Measurements from ENCODE around the gene DOCK6. TPM values are rescaled to one million over a fixed set of nuclear protein-coding genes. Genes with fewer than 3 reads are reported as not detected.

The DOCK6 gene
- polyA plus RNA-seq, 1 donor from 2014 or later: not detected

DNA sequence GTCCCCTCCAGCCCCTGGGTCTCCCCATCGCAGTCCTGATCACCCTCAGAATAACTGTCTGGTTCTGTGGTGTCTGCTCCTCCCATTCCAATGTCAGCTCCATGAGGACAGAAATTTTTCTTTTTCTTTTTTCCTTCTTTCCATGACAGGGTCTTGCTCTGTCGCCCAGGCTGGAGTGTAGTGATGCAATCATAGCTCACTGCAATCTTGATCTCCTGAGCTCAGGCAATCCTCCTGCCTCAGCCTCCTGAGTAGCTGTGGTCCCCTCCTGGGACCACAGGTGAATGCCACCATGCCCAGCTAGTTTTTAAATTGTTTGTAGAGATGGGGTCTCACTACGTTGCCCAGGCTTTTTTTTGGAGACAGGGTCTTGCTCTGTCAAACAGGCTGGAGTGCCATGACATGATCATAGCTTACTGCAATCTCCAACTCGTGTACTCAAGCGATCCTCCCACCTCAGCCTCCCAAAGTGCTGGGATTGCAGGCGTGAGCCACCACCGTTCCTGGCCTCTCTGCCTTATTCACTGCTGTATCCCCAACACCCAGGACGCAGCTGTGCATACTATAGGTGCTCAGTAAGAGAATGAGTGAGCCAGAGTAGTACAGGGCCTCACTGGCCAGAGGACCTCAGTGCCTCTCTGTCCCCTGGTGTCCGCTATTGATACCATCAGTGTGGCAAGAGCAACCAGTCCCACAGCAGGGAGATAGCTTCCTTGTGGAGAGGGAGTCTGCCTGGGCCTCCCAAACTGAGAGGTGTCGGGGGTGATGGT is 5.2 kb upstream of the DOCK6 start:
- H2AFZ ChIP-seq (ENCODE audit: low read depth, low read length): no peak overlapping the region

DNA sequence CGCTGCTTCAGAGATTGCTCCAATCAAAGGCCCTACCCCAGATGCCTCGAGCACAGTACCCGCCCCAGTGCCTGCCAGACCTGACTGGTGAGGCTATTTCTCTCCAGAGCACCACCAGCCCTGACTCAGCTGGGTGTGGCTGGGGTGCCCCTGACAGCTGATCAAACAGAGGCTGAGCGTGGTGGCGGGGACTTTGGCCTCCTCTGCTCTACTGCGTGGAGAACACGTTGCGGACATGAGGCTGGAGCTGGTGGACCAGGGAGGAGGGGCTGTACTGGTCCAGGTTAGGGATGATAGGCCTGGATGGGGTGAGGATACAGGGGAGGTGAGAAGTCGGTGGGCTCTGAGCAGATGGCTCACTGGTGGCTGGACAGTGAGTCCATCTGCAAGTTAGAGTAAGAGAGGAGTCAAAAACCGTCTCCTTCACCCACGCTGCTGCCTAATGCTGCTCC is 3.5 kb upstream of the DOCK6 start:
- Histone ChIP-seq H3K9me3 (ENCODE audit: low read length) (no peaks in the 10 kb centered on the region), H2AFZ (ENCODE audit: low read depth, low read length) (no peak overlapping the region), H3F3A (ENCODE audit: insufficient read depth, low read length, poor library complexity, severe bottlenecking) (no peaks in the 10 kb centered on the region), H3K9me2 (ENCODE audit: insufficient read depth, low read length) (no peaks in the 10 kb centered on the region), H3K27ac (ENCODE audit: low read length) (no peak overlapping the region), H3K4me3 (ENCODE audit: low read length) (no peak overlapping the region), H4K20me1 (ENCODE audit: insufficient read depth) (no peaks in the 10 kb centered on the region), H3K79me2 (replicated peaks; ENCODE audit: insufficient read depth, low read length) (no peaks in the 10 kb centered on the region), H3K9ac (ENCODE audit: low read length) (no peak overlapping the region), H3K4me2 (ENCODE audit: low read length) (no peak overlapping the region), H3K36me3 (ENCODE audit: insufficient read depth, low read length) (no peaks in the 10 kb centered on the region), H3K27me3 (ENCODE audit: insufficient read depth, low read depth, low read length) (peaks cover 12% of the 10 kb centered on the region)
- TF ChIP-seq EZH2 (IDR thresholded peaks at IDR 0.05; ENCODE audit: borderline replicate concordance, insufficient read depth, low read length, poor library complexity, severe bottlenecking) (no peak), RAD21 (conservative IDR thresholded peaks at IDR 0.05) (no peak), MXI1 (conservative IDR thresholded peaks at IDR 0.05; ENCODE audit: poor library complexity, severe bottlenecking) (no peak), TAF1 (IDR thresholded peaks at IDR 0.05; ENCODE audit: low read depth) (no peak), EP300 (conservative IDR thresholded peaks at IDR 0.05; ENCODE audit: poor library complexity, severe bottlenecking) (no peak)
- TF ChIP-seq, protein P1, sequence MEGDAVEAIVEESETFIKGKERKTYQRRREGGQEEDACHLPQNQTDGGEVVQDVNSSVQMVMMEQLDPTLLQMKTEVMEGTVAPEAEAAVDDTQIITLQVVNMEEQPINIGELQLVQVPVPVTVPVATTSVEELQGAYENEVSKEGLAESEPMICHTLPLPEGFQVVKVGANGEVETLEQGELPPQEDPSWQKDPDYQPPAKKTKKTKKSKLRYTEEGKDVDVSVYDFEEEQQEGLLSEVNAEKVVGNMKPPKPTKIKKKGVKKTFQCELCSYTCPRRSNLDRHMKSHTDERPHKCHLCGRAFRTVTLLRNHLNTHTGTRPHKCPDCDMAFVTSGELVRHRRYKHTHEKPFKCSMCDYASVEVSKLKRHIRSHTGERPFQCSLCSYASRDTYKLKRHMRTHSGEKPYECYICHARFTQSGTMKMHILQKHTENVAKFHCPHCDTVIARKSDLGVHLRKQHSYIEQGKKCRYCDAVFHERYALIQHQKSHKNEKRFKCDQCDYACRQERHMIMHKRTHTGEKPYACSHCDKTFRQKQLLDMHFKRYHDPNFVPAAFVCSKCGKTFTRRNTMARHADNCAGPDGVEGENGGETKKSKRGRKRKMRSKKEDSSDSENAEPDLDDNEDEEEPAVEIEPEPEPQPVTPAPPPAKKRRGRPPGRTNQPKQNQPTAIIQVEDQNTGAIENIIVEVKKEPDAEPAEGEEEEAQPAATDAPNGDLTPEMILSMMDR (IDR thresholded peaks at IDR 0.05; ENCODE audit: poor library complexity, severe bottlenecking): no peak
- TF ChIP-seq, protein P2, sequence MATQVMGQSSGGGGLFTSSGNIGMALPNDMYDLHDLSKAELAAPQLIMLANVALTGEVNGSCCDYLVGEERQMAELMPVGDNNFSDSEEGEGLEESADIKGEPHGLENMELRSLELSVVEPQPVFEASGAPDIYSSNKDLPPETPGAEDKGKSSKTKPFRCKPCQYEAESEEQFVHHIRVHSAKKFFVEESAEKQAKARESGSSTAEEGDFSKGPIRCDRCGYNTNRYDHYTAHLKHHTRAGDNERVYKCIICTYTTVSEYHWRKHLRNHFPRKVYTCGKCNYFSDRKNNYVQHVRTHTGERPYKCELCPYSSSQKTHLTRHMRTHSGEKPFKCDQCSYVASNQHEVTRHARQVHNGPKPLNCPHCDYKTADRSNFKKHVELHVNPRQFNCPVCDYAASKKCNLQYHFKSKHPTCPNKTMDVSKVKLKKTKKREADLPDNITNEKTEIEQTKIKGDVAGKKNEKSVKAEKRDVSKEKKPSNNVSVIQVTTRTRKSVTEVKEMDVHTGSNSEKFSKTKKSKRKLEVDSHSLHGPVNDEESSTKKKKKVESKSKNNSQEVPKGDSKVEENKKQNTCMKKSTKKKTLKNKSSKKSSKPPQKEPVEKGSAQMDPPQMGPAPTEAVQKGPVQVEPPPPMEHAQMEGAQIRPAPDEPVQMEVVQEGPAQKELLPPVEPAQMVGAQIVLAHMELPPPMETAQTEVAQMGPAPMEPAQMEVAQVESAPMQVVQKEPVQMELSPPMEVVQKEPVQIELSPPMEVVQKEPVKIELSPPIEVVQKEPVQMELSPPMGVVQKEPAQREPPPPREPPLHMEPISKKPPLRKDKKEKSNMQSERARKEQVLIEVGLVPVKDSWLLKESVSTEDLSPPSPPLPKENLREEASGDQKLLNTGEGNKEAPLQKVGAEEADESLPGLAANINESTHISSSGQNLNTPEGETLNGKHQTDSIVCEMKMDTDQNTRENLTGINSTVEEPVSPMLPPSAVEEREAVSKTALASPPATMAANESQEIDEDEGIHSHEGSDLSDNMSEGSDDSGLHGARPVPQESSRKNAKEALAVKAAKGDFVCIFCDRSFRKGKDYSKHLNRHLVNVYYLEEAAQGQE (IDR thresholded peaks at IDR 0.05; ENCODE audit: borderline replicate concordance): no peak

More for the DNA sequence above, 5.2 kb upstream of the DOCK6 start:
- no peaks in the 10 kb centered on the region for H4K20me1 ChIP-seq (ENCODE audit: insufficient read depth)
- H3K36me3 ChIP-seq (ENCODE audit: insufficient read depth, low read length): no peaks in the 10 kb centered on the region
- TF ChIP-seq, protein P2 (IDR thresholded peaks at IDR 0.05; ENCODE audit: borderline replicate concordance): no peak
- TF ChIP-seq EP300 (conservative IDR thresholded peaks at IDR 0.05; ENCODE audit: poor library complexity, severe bottlenecking): no peak
- TF ChIP-seq SMC3 (conservative IDR thresholded peaks at IDR 0.05; ENCODE audit: poor library complexity): no peak
- no peak for TF ChIP-seq MXI1 (conservative IDR thresholded peaks at IDR 0.05; ENCODE audit: poor library complexity, severe bottlenecking)
- TF ChIP-seq, protein P1 (IDR thresholded peaks at IDR 0.05; ENCODE audit: poor library complexity, severe bottlenecking): no peak
- no peak for TF ChIP-seq RAD21 (conservative IDR thresholded peaks at IDR 0.05)
- TF ChIP-seq TAF1 (IDR thresholded peaks at IDR 0.05; ENCODE audit: low read depth): no peak
- no peak for TF ChIP-seq EZH2 (IDR thresholded peaks at IDR 0.05; ENCODE audit: borderline replicate concordance, insufficient read depth, low read length, poor library complexity, severe bottlenecking)
- no peak for TF ChIP-seq POLR2AphosphoS5 (IDR thresholded peaks at IDR 0.05)
- no peak overlapping the region for H3K4me2 ChIP-seq (ENCODE audit: low read length)
- no peaks in the 10 kb centered on the region for H3K9me3 ChIP-seq (ENCODE audit: low read length)
- H3K9me2 ChIP-seq (ENCODE audit: insufficient read depth, low read length): no peaks in the 10 kb centered on the region
- H3K4me3 ChIP-seq (ENCODE audit: low read length): no peak overlapping the region
- H3F3A ChIP-seq (ENCODE audit: insufficient read depth, low read length, poor library complexity, severe bottlenecking): no peaks in the 10 kb centered on the region
- no peak overlapping the region for H3K27ac ChIP-seq (ENCODE audit: low read length)
- no peaks in the 10 kb centered on the region for H3K79me2 ChIP-seq (replicated peaks; ENCODE audit: insufficient read depth, low read length)
- no peak overlapping the region for H3K9ac ChIP-seq (ENCODE audit: low read length)
- peaks cover 5% of the 10 kb centered on the region for H3K27me3 ChIP-seq (ENCODE audit: insufficient read depth, low read depth, low read length)

All from neural cell (in vitro differentiated cells).